Type B pancreatic cell (in vitro differentiated cells): ENCODE results near the gene GNPTAB. TPM values are rescaled to one million over a fixed set of nuclear protein-coding genes. Genes with fewer than 3 reads are reported as not detected.

Source experiments
- DNase-seq: peaks from one replicate; pipeline ENCODE4 v3.0.0; 2021; ENCODE audit warnings: mixed read lengths; ENCODE audit not compliant: unreplicated experiment; ENCODE audit errors: extremely low spot score
- H3K27ac Mint-ChIP-seq: 2 replicates; pipeline ENCODE4 v1.8.0; 2021; ENCODE audit warnings: mild to moderate bottlenecking, mixed read lengths
- H3K27me3 Mint-ChIP-seq: 2 replicates; pipeline ENCODE4 v1.8.0; 2021; ENCODE audit warnings: mixed read lengths
- H3K36me3 Mint-ChIP-seq: 2 replicates; pipeline ENCODE4 v1.8.0; 2021; ENCODE audit warnings: mixed read lengths
- H3K4me1 Mint-ChIP-seq: one replicate; pipeline ENCODE4 v1.8.0; 2021; ENCODE audit warnings: mixed read lengths; ENCODE audit not compliant: unreplicated experiment
- H3K4me3 Mint-ChIP-seq: 2 replicates; pipeline ENCODE4 v1.8.0; 2021; ENCODE audit warnings: mild to moderate bottlenecking, mixed read lengths
- H3K9me3 Mint-ChIP-seq: 2 replicates; pipeline ENCODE4 v1.8.0; 2021; ENCODE audit warnings: mixed read lengths
- CTCF ChIP-seq: fragments of 200-600 bp; sonication (generic); conservative IDR thresholded peaks from 2 replicates; pipeline ENCODE4 v1.5.0; 2021; ENCODE audit warnings: antibody characterized with exemption, mild to moderate bottlenecking
- total RNA-seq: library from RNA; stranded (reverse); gene quantifications from 2 replicates; pipeline ENCODE4 v1.2.1, GENCODE V29; 2021; ENCODE audit warnings: low replicate concordance

Gene GNPTAB
- total RNA-seq, 1 donor from 2014 or later = 29.4 TPM

GRCh38 chr12:101713059-101713682 lies 117.6 kb downstream of the GNPTAB start:
- H3K9me3 Mint-ChIP-seq = no peaks in the 10 kb centered on the region
- TF ChIP-seq CTCF = no peak
- H3K27ac Mint-ChIP-seq = peak overlapping the region; percentile 49
- DNase-seq = no peak
- no peaks in the 10 kb centered on the region for H3K27me3 Mint-ChIP-seq
- peaks cover 14% of the 10 kb centered on the region for H3K36me3 Mint-ChIP-seq
- peak overlapping the region; percentile 68 for H3K4me3 Mint-ChIP-seq
- H3K4me1 Mint-ChIP-seq = peaks cover 18% of the 10 kb centered on the region

GRCh38 chr12:101710288-101710687 lies 120.5 kb downstream of the GNPTAB start:
- no peaks in the 10 kb centered on the region for H3K27me3 Mint-ChIP-seq
- no peak for TF ChIP-seq CTCF
- H3K27ac Mint-ChIP-seq = no peak overlapping the region
- peaks cover 15% of the 10 kb centered on the region for H3K36me3 Mint-ChIP-seq
- peaks cover 28% of the 10 kb centered on the region for H3K4me1 Mint-ChIP-seq
- H3K9me3 Mint-ChIP-seq = no peaks in the 10 kb centered on the region
- no peak for DNase-seq
- no peak overlapping the region for H3K4me3 Mint-ChIP-seq

DNA sequence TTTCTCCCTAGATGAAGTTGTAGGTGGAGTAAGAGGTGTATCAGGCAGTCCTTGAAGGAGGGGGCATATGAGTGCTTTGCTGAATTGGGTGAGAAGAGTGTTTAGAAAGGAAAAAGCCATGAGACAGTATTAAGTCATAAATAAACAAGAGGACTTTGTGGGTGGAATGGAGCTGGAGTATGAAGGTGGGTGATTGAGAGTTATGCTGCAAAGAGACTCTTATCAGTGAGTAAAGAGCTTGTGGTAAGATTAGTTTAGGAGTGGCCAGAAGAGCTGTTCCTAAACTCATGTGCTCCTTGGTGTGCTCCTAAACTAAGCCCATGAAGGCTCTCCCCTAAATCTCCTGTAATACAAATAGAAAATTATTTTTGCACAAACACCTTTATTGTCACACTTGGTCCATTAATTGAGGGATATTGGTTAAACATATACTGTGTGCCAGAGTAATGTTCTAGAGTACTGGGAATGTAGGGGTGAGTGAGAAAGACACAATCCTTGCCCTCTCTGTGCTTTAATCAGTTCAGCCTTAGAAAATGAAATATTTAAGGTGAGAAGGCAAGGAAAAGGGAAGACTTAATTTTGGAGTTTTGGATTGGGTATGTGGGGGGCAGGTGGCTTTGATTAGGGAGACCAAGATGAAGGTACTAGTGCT lies 123.5 kb downstream of the GNPTAB start:
- peak overlapping the region; percentile 1 for H3K27ac Mint-ChIP-seq

GRCh38 chr12:101706403-101706802 lies 124.4 kb downstream of the GNPTAB start:
- H3K9me3 Mint-ChIP-seq = no peaks in the 10 kb centered on the region
- H3K36me3 Mint-ChIP-seq = peaks cover 9% of the 10 kb centered on the region
- H3K27me3 Mint-ChIP-seq = no peaks in the 10 kb centered on the region
- no peak overlapping the region for H3K27ac Mint-ChIP-seq
- no peak for TF ChIP-seq CTCF
- DNase-seq = no peak
- no peak overlapping the region for H3K4me3 Mint-ChIP-seq
- H3K4me1 Mint-ChIP-seq = peaks cover 25% of the 10 kb centered on the region

More for the DNA sequence above, 123.5 kb downstream of the GNPTAB start:
- Mint-ChIP-seq H3K27me3 (no peaks in the 10 kb centered on the region), H3K9me3 (no peaks in the 10 kb centered on the region), H3K4me1 (peaks cover 21% of the 10 kb centered on the region), H3K4me3 (peak overlapping the region; percentile 4), H3K36me3 (peaks cover 11% of the 10 kb centered on the region)
- TF ChIP-seq CTCF = no peak
- DNase-seq = no peak

- H3K4me3 Mint-ChIP-seq = no peak overlapping the region
- DNase-seq = no peak
- no peaks in the 10 kb centered on the region for H3K9me3 Mint-ChIP-seq
- no peaks in the 10 kb centered on the region for H3K27me3 Mint-ChIP-seq
- H3K27ac Mint-ChIP-seq = no peak overlapping the region
- H3K4me1 Mint-ChIP-seq = peaks cover 44% of the 10 kb centered on the region
- no peak for TF ChIP-seq CTCF
- peaks cover 6% of the 10 kb centered on the region for H3K36me3 Mint-ChIP-seq
Observed at GRCh38 chr12:101703487-101703886, 127.3 kb downstream of the GNPTAB start.
